Stimulated activated CD4-positive, alpha-beta T cell treated with anti-CD3 and anti-CD28 coated beads, Interleukin-4, amount 100 ng/mL, for 24 hours (primary cell): ENCODE measurements around the gene CDK4.

Experiments used
- DNase-seq: peaks from one replicate; pipeline ENCODE4 v3.0.0-alpha.2; 2020

Gene CDK4

GRCh38 chr12:57771873-57772428 is 19.8 kb upstream of the CDK4 start, which contains the start of gene METTL1:
Gene METTL1, minus strand, starts transcription at chr12:57772105. Its CDS starts 22 bp downstream, at chr12:57772083.
- DNase-seq: peak; percentile 95

- DNase-seq: peak; percentile 95
Observed at GRCh38 chr12:57771236-57771872, 19.2 kb upstream of the CDK4 start.

GRCh38 chr12:57770734-57771133 is 18.6 kb upstream of the CDK4 start:
- DNase-seq: no peak

- DNase-seq: no peak
Observed at GRCh38 chr12:57769594-57769993, 17.5 kb upstream of the CDK4 start.

- DNase-seq: no peak
Observed at GRCh38 chr12:57767876-57768275, 15.8 kb upstream of the CDK4 start.

GRCh38 chr12:57767305-57767698 is 15.2 kb upstream of the CDK4 start:
- no peak for DNase-seq

- DNase-seq: no peak
Observed at GRCh38 chr12:57766464-57767304, 14.6 kb upstream of the CDK4 start, which contains the start of gene CYP27B1. Gene CYP27B1, minus strand, starts transcription at chr12:57767078. Its CDS starts 37 bp downstream, at chr12:57767041.

- no peak for DNase-seq
Observed at GRCh38 chr12:57765698-57766463, 13.8 kb upstream of the CDK4 start.

- peak; percentile 62 for DNase-seq
Observed at GRCh38 chr12:57765003-57765697, 13.0 kb upstream of the CDK4 start.

GRCh38 chr12:57764662-57765002 is 12.5 kb upstream of the CDK4 start:
- peak; percentile 48 for DNase-seq

GRCh38 chr12:57763881-57764661 is 12.0 kb upstream of the CDK4 start:
- no peak for DNase-seq

- DNase-seq: no peak
Observed at GRCh38 chr12:57762463-57762862, 10.4 kb upstream of the CDK4 start.

GRCh38 chr12:57761391-57761998 is 9.4 kb upstream of the CDK4 start:
- no peak for DNase-seq

- DNase-seq: no peak
Observed at GRCh38 chr12:57760347-57760982, 8.4 kb upstream of the CDK4 start.

- DNase-seq: peak; percentile 54
Observed at GRCh38 chr12:57759360-57759980, 7.4 kb upstream of the CDK4 start.

- DNase-seq: no peak
Observed at GRCh38 chr12:57758552-57759359, 6.6 kb upstream of the CDK4 start.

- no peak for DNase-seq
Observed at GRCh38 chr12:57757771-57758170, 5.7 kb upstream of the CDK4 start.

- peak; percentile 78 for DNase-seq
Observed at GRCh38 chr12:57756406-57757341, 4.6 kb upstream of the CDK4 start.
